H1 (cell line): ENCODE measurements around the gene CAMK2D. TPM values are rescaled to one million over a fixed set of nuclear protein-coding genes. Genes with fewer than 3 reads are reported as not detected.

ENCODE experiments used
- CTCF ChIA-PET: fragments of 300-600 bp; sonication (Branson Sonifier 250); formaldehyde crosslinking; loops from one replicate; lab custom pipeline; 2021; ENCODE audit not compliant: partially characterized antibody; lab: Charles Lee
- POLR2A ChIA-PET: fragments of 300-600 bp; sonication (Branson Sonifier 250); formaldehyde crosslinking; loops from one replicate; lab custom pipeline; 2021; ENCODE audit warnings: inconsistent platforms; ENCODE audit not compliant: partially characterized antibody; lab: Charles Lee
- DNase-seq, 2 experiments: peaks; one replicate each; pipeline versions ENCODE4 v3.0.0 to v3.0.0-alpha.2; 2010 to 2022; ENCODE audit warnings: low spot score in 2 of 2, low read depth in 1 of 2, mixed read lengths in 1 of 2
- FAIRE-seq: peaks from 2 replicates; lab custom pipeline; 2011; peaks lifted over from hg19 to GRCh38; lab: Jason Lieb, UNC
- H2AFZ ChIP-seq: 2 replicates; pipeline ENCODE4 v1.8.1; 2012; ENCODE audit warnings: low read length, inconsistent platforms
- H2AK5ac ChIP-seq: 2 replicates; pipeline ENCODE4 v1.6.1; 2013; ENCODE audit warnings: low read depth, low read length
- H2BK120ac ChIP-seq: replicated peaks from 2 replicates; pipeline ENCODE3; 2013; ENCODE audit warnings: low read depth, low read length, inconsistent platforms
- H2BK12ac ChIP-seq: 2 replicates; pipeline ENCODE4 v1.6.1; 2013; ENCODE audit warnings: low read depth, low read length
- H2BK15ac ChIP-seq: 2 replicates; pipeline ENCODE4 v1.6.1; 2013; ENCODE audit warnings: low read length
- H2BK20ac ChIP-seq: 2 replicates; pipeline ENCODE4 v1.6.1; 2013; ENCODE audit warnings: low read length
- H2BK5ac ChIP-seq: 2 replicates; pipeline ENCODE4 v1.6.1; 2013; ENCODE audit warnings: low read depth, low read length
- H3K14ac ChIP-seq: 2 replicates; pipeline ENCODE4 v1.6.1; 2013; ENCODE audit warnings: inconsistent platforms; ENCODE audit not compliant: insufficient read length
- H3K18ac ChIP-seq: 2 replicates; pipeline ENCODE4 v1.6.1; 2013; ENCODE audit warnings: low read length; ENCODE audit errors: extremely low read depth
- H3K23ac ChIP-seq: 2 replicates; pipeline ENCODE4 v1.6.1; 2013; ENCODE audit warnings: inconsistent platforms; ENCODE audit not compliant: insufficient read length
- H3K23me2 ChIP-seq: 2 replicates; pipeline ENCODE4 v1.6.1; 2013; ENCODE audit warnings: low read depth, low read length
- H3K27ac ChIP-seq: 2 replicates; pipeline ENCODE4 v1.6.1; 2011; ENCODE audit warnings: low read depth, low read length, inconsistent platforms
- H3K27me3 ChIP-seq, 4 experiments: replicated peaks in 1 of 4; 1 replicate in 1 of 4; 2 replicates in 3 of 4; pipeline versions ENCODE4 v1.6.1 to v1.8.1; 2011 to 2013; ENCODE audit warnings: low read length in 3 of 4, mild to moderate bottlenecking in 3 of 4, inconsistent platforms in 2 of 4, mixed read lengths in 2 of 4, moderate library complexity in 1 of 4; ENCODE audit not compliant: control insufficient read depth in 3 of 4, insufficient read depth in 3 of 4; ENCODE audit errors: extremely low read depth in 1 of 4
- H3K36me3 ChIP-seq, 4 experiments: 2 replicates each; pipeline versions ENCODE4 v1.6.1 to v1.8.1; 2011 to 2013; ENCODE audit warnings: mild to moderate bottlenecking in 4 of 4, low read length in 3 of 4, moderate library complexity in 2 of 4, control low read depth in 1 of 4, inconsistent platforms in 1 of 4; ENCODE audit not compliant: insufficient read depth in 4 of 4, control insufficient read depth in 2 of 4
- H3K4ac ChIP-seq: replicated peaks from 2 replicates; pipeline ENCODE3; 2013; ENCODE audit warnings: low read length, low read depth, mixed read lengths, inconsistent platforms; ENCODE audit not compliant: insufficient read length
- H3K4me1 ChIP-seq, 4 experiments: replicated peaks in 1 of 4; 1 replicate in 1 of 4; 2 replicates in 3 of 4; pipeline versions ENCODE4 v1.6.1 to v1.8.1; 2011 to 2013; ENCODE audit warnings: low read length in 3 of 4, inconsistent platforms in 2 of 4, mixed read lengths in 1 of 4; ENCODE audit not compliant: insufficient read depth in 4 of 4, control insufficient read depth in 3 of 4
- H3K4me2 ChIP-seq, 2 experiments: 2 replicates each; pipeline versions ENCODE4 v1.6.1 to v1.8.1; 2011 to 2013; ENCODE audit warnings: low read depth in 2 of 2, low read length in 2 of 2, control low read depth in 1 of 2, inconsistent platforms in 1 of 2, mild to moderate bottlenecking in 1 of 2; ENCODE audit not compliant: insufficient read depth in 1 of 2
- H3K4me3 ChIP-seq, 4 experiments: fragments of 200-600, 300-600 bp in 1 of 4; sonication (generic), shearing (Covaris generic), sonication (Bioruptor Twin) in 1 of 4; 2 replicates each; pipeline versions ENCODE4 v1.5.1 to v1.8.1; 2011 to 2016; ENCODE audit warnings: low read length in 4 of 4, low read depth in 3 of 4, control low read depth in 2 of 4, inconsistent platforms in 2 of 4, mild to moderate bottlenecking in 2 of 4, mixed read lengths in 1 of 4, moderate library complexity in 1 of 4; ENCODE audit not compliant: insufficient read depth in 2 of 4; ENCODE audit errors: extremely low read depth in 1 of 4
- H3K56ac ChIP-seq: replicated peaks from 2 replicates; pipeline ENCODE3; 2013; ENCODE audit warnings: low read depth, mild to moderate bottlenecking, mixed read lengths, low read length, inconsistent platforms; ENCODE audit not compliant: insufficient read length
- H3K79me1 ChIP-seq: 2 replicates; pipeline ENCODE4 v1.6.1; 2013; ENCODE audit warnings: low read depth, low read length, control low read depth
- H3K79me2 ChIP-seq, 2 experiments: 2 replicates each; pipeline versions ENCODE4 v1.6.1 to v1.8.1; 2012 to 2013; ENCODE audit warnings: low read length in 2 of 2, mild to moderate bottlenecking in 2 of 2, inconsistent platforms in 1 of 2; ENCODE audit not compliant: insufficient read depth in 2 of 2, control insufficient read depth in 1 of 2
- H3K9ac ChIP-seq, 4 experiments: replicated peaks in 1 of 4; 1 replicate in 1 of 4; 2 replicates in 3 of 4; pipeline versions ENCODE4 v1.6.1 to v1.8.1; 2011 to 2013; ENCODE audit warnings: low read depth in 3 of 4, low read length in 3 of 4, control low read depth in 2 of 4, mild to moderate bottlenecking in 2 of 4, moderate library complexity in 2 of 4, inconsistent platforms in 1 of 4; ENCODE audit errors: extremely low read depth in 1 of 4
- H3K9me3 ChIP-seq, 2 experiments: 2 replicates each; pipeline versions ENCODE4 v1.6.1 to v1.8.1; 2012 to 2013; ENCODE audit warnings: mild to moderate bottlenecking in 2 of 2, moderate library complexity in 2 of 2, control low read depth in 1 of 2, inconsistent platforms in 1 of 2, low read depth in 1 of 2, low read length in 1 of 2, mixed read lengths in 1 of 2; ENCODE audit not compliant: insufficient read depth in 2 of 2
- H4K20me1 ChIP-seq, 2 experiments: replicated peaks in 1 of 2; 2 replicates each; pipeline versions ENCODE3 to v1.8.1; 2011 to 2013; ENCODE audit warnings: inconsistent platforms in 2 of 2, low read length in 2 of 2, mild to moderate bottlenecking in 1 of 2; ENCODE audit not compliant: insufficient read depth in 2 of 2, control insufficient read depth in 1 of 2
- H4K5ac ChIP-seq: 2 replicates; pipeline ENCODE4 v1.6.1; 2013; ENCODE audit warnings: low read length, low read depth, mixed read lengths, inconsistent platforms; ENCODE audit not compliant: insufficient read length
- H4K8ac ChIP-seq: 2 replicates; pipeline ENCODE4 v1.8.0; 2013; ENCODE audit warnings: mild to moderate bottlenecking, moderate library complexity, low read length, inconsistent platforms; ENCODE audit not compliant: insufficient read depth; ENCODE audit errors: extremely low read depth
- H4K91ac ChIP-seq: replicated peaks from 2 replicates; pipeline ENCODE3; 2013; ENCODE audit warnings: low read length, mixed read lengths, inconsistent platforms; ENCODE audit not compliant: insufficient read length
- ASH2L ChIP-seq: fragments of 200-600, 300-600 bp; sonication (generic); IDR thresholded peaks from one replicate; pipeline ENCODE4 v1.7.1; 2017; ENCODE audit warnings: low read length
- BRCA1 ChIP-seq: IDR thresholded peaks from 2 replicates; pipeline ENCODE4 v1.6.1; 2012; ENCODE audit warnings: low read depth, low read length, improper control_type of control experiment
- CBX8 ChIP-seq: fragments of 300-800, 300-1000 bp; sonication (generic); IDR thresholded peaks from 2 replicates; pipeline ENCODE4 v1.7.1; 2016; ENCODE audit warnings: low read depth, low read length, borderline replicate concordance
- CEBPB ChIP-seq: IDR thresholded peaks from 2 replicates; pipeline ENCODE4 v1.6.1; 2012; ENCODE audit warnings: low read depth, low read length
- EP300 ChIP-seq, 2 experiments: IDR thresholded peaks; 1 replicate in 1 of 2; 2 replicates in 1 of 2; pipeline ENCODE4 v1.6.1; 2011 to 2012; ENCODE audit warnings: low read depth in 2 of 2, low read length in 2 of 2, mild to moderate bottlenecking in 2 of 2, borderline replicate concordance in 1 of 2, inconsistent platforms in 1 of 2, moderate library complexity in 1 of 2
- KDM5A ChIP-seq: fragments of 200-600 bp; IDR thresholded peaks from 2 replicates; pipeline ENCODE4 v1.7.1; 2012; ENCODE audit warnings: mild to moderate bottlenecking, low read length, inconsistent platforms, mixed read lengths
- SIN3A ChIP-seq, 2 experiments: IDR thresholded peaks in 1 of 2; conservative IDR thresholded peaks in 1 of 2; 2 replicates each; pipeline ENCODE4 v1.6.1; 2011 to 2012; ENCODE audit warnings: low read length in 2 of 2, improper control_type of control experiment in 1 of 2, low read depth in 1 of 2, mild to moderate bottlenecking in 1 of 2
- SIX5 ChIP-seq: IDR thresholded peaks from 2 replicates; pipeline ENCODE4 v1.6.1; 2011; ENCODE audit warnings: mild to moderate bottlenecking, low read depth, low read length
- USF2 ChIP-seq: IDR thresholded peaks from 2 replicates; pipeline ENCODE4 v1.6.1; 2011; ENCODE audit warnings: low read length, improper control_type of control experiment
- ZNF274 ChIP-seq: IDR thresholded peaks from 2 replicates; pipeline ENCODE4 v1.7.0; 2012; ENCODE audit warnings: low read length, borderline replicate concordance; ENCODE audit errors: extremely low read depth
- polyA plus RNA-seq, 7 experiments: library from polyadenylated mRNA; depleted of rRNA in 3 of 7; stranded (reverse) in 5 of 7; unstranded in 2 of 7; fragments of >200 nt in 5 of 7; fragments of 200-250 nt in 2 of 7; gene quantifications; 1 replicate in 5 of 7; 2 replicates in 1 of 7; 4 replicates in 1 of 7; pipeline versions ENCODE4 v1.2.1 to v1.2.3, GENCODE V29; 2011 to 2013; ENCODE audit warnings: missing spikeins in 2 of 7, mixed read lengths in 2 of 7
- total RNA-seq: library from RNA; stranded (reverse); fragmentation: NEBNext Ultra II Directional; extraction: Animal tissue kit (Norgen Biotek cat#: 25700); gene quantifications from 2 replicates; pipeline ENCODE4 v1.2.1, GENCODE V29; 2021
- TF ChIP-seq, protein P1 (sequence below): IDR thresholded peaks from 2 replicates; pipeline ENCODE4 v1.6.1; 2012; ENCODE audit warnings: low read length, inconsistent platforms

The CAMK2D gene
- total and polyA plus RNA-seq, 2 of the 8 experiments (the other 6 are each of a cell fraction or from before 2014, with no cell fraction given) = 3.2 to 7.0 TPM

DNA sequence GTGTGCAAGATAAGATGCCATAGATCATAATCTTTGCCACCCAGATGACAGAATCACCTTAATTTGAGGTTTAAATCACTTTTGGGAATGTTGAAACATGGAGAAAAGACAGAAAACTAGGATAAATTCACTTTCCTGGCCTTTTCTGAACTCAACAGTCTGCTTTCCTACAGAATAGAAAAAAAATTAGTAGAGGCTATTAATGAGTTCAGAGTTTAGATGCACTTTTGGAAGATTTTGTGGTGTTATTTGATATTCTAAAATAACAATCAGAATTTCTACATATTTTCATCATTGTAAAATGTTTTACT is 195.9 kb downstream of the CAMK2D start:
- Histone ChIP-seq H2AFZ (no peak overlapping the region), H3K4ac (no peak overlapping the region), H2BK5ac (no peak overlapping the region), H3K4me2 (no peak overlapping the region), H3K23ac (no peak overlapping the region), H3K79me2 (no peaks in the 10 kb centered on the region), H3K4me1 (no peaks in the 10 kb centered on the region), H2BK15ac (no peak overlapping the region), H2BK20ac (no peak overlapping the region), H3K9me3 (no peaks in the 10 kb centered on the region), H3K18ac (no peak overlapping the region), H3K23me2 (no peaks in the 10 kb centered on the region), H3K36me3 (no peaks in the 10 kb centered on the region), H2BK12ac (no peak overlapping the region), H3K56ac (no peak overlapping the region), H4K8ac (no peak overlapping the region), H4K5ac (no peak overlapping the region), H2AK5ac (no peak overlapping the region), H3K27me3 (no peaks in the 10 kb centered on the region), H4K20me1 (no peaks in the 10 kb centered on the region), H3K27ac (no peak overlapping the region), H2BK120ac (no peak overlapping the region), H3K4me3 (no peak overlapping the region), H3K14ac (no peak overlapping the region), H4K91ac (no peak overlapping the region), H3K9ac (no peak overlapping the region), H3K79me1 (no peaks in the 10 kb centered on the region)
- CTCF ChIA-PET = no interaction called here
- TF ChIP-seq ASH2L (no peak), KDM5A (no peak), BRCA1 (no peak), SIN3A (conservative IDR thresholded peaks at IDR 0.05 in 1 of 2, IDR thresholded peaks at IDR 0.05 in 1 of 2; ENCODE audit: low read depth in 1 of 2, low read length in 2 of 2) (no peak), SIX5 (no peak), USF2 (no peak), CEBPB (no peak), CBX8 (no peak), ZNF274 (no peak), EP300 (IDR thresholded peaks at IDR 0.05; ENCODE audit: borderline replicate concordance in 1 of 2, low read depth in 2 of 2, low read length in 2 of 2) (no peak)
- TF ChIP-seq, protein P1, sequence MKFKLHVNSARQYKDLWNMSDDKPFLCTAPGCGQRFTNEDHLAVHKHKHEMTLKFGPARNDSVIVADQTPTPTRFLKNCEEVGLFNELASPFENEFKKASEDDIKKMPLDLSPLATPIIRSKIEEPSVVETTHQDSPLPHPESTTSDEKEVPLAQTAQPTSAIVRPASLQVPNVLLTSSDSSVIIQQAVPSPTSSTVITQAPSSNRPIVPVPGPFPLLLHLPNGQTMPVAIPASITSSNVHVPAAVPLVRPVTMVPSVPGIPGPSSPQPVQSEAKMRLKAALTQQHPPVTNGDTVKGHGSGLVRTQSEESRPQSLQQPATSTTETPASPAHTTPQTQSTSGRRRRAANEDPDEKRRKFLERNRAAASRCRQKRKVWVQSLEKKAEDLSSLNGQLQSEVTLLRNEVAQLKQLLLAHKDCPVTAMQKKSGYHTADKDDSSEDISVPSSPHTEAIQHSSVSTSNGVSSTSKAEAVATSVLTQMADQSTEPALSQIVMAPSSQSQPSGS = no peak
- POLR2A ChIA-PET = no interaction called here
- FAIRE-seq = no peak
- DNase-seq = no peak
